Fibroblast of lung (primary cell): ENCODE results near the gene ZCCHC2. TPM values are rescaled to one million over a fixed set of nuclear protein-coding genes. Genes with fewer than 3 reads are reported as not detected.

Experiments
- DNase-seq, 2 donors: peaks; one replicate each; pipeline versions ENCODE4 v3.0.0 to v3.0.0-alpha.2; 2010; ENCODE audit warnings: low read depth in 2 of 2
- H2AFZ ChIP-seq: 2 replicates; pipeline ENCODE4 v1.5.1; 2012; ENCODE audit warnings: low read length, control low read depth, inconsistent platforms
- H3K27ac ChIP-seq: 2 replicates; pipeline ENCODE4 v1.5.1; 2011; ENCODE audit warnings: low read length, control low read depth; ENCODE audit not compliant: insufficient read depth
- H3K27me3 ChIP-seq: 2 replicates; pipeline ENCODE4 v1.5.1; 2011; ENCODE audit warnings: mild to moderate bottlenecking, low read length; ENCODE audit not compliant: control insufficient read depth, insufficient read depth
- H3K36me3 ChIP-seq: 2 replicates; pipeline ENCODE4 v1.5.1; 2011; ENCODE audit warnings: low read length; ENCODE audit not compliant: control insufficient read depth, insufficient read depth
- H3K4me1 ChIP-seq: 2 replicates; pipeline ENCODE4 v1.5.1; 2011; ENCODE audit warnings: low read length; ENCODE audit not compliant: control insufficient read depth, insufficient read depth; ENCODE audit errors: extremely low read depth
- H3K4me2 ChIP-seq: 2 replicates; pipeline ENCODE4 v1.5.1; 2011; ENCODE audit warnings: low read length, control low read depth; ENCODE audit not compliant: insufficient read depth; ENCODE audit errors: extremely low read depth
- H3K4me3 ChIP-seq, 4 experiments: fragments of 200-600 bp in 1 of 4; sonication (generic) in 1 of 4; replicated peaks in 1 of 4; 2 replicates each; pipeline ENCODE4 v1.5.1; 2011 to 2016; ENCODE audit warnings: low read length in 4 of 4, low read depth in 3 of 4, mild to moderate bottlenecking in 3 of 4, control low read depth in 2 of 4, inconsistent platforms in 1 of 4, mixed read lengths in 1 of 4; ENCODE audit not compliant: insufficient read depth in 1 of 4; ENCODE audit errors: control extremely low read depth in 1 of 4
- H3K79me2 ChIP-seq: 2 replicates; pipeline ENCODE4 v1.5.1; 2012; ENCODE audit warnings: mild to moderate bottlenecking, low read length, inconsistent platforms; ENCODE audit not compliant: control insufficient read depth, insufficient read depth
- H3K9ac ChIP-seq: 2 replicates; pipeline ENCODE4 v1.5.1; 2011; ENCODE audit warnings: mild to moderate bottlenecking, low read length, control low read depth; ENCODE audit not compliant: insufficient read depth
- H3K9me3 ChIP-seq: 2 replicates; pipeline ENCODE4 v1.5.1; 2012; ENCODE audit warnings: low read depth, low read length; ENCODE audit not compliant: control insufficient read depth, insufficient read depth
- H4K20me1 ChIP-seq: 2 replicates; pipeline ENCODE4 v1.5.1; 2011; ENCODE audit warnings: low read length; ENCODE audit not compliant: control insufficient read depth, insufficient read depth; ENCODE audit errors: extremely low read depth
- CTCF ChIP-seq, 2 donors: IDR thresholded peaks in 1 of 2; conservative IDR thresholded peaks in 1 of 2; 1 replicate in 1 of 2; 2 replicates in 1 of 2; pipeline ENCODE4 v1.5.1; 2011 to 2012; ENCODE audit warnings: low read length in 2 of 2, control low read depth in 1 of 2, inconsistent platforms in 1 of 2, low read depth in 1 of 2, mild to moderate bottlenecking in 1 of 2
- EZH2 ChIP-seq: IDR thresholded peaks from 2 replicates; pipeline ENCODE4 v1.5.1; 2012; ENCODE audit warnings: low read length, control low read depth, mild to moderate bottlenecking; ENCODE audit errors: missing control alignments
- polyA plus RNA-seq, 2 donors: library from polyadenylated mRNA; depleted of rRNA in 1 of 2; stranded (reverse) in 1 of 2; unstranded in 1 of 2; fragments of >200 nt; gene quantifications; 2 replicates each; pipeline ENCODE4 v1.2.1, GENCODE V29; 2011 to 2012; ENCODE audit warnings: missing spikeins in 1 of 2
- total RNA-seq: library from RNA; depleted of rRNA; stranded (reverse); fragments of >200 nt; gene quantifications from 2 replicates; pipeline ENCODE4 v1.2.1, GENCODE V29; 2014

Gene ZCCHC2
- total and polyA plus RNA-seq, 2 donors (not counting 1 experiment from before 2014, with no cell fraction given), result 5.3 to 10.9 TPM

GRCh38 chr18:62607302-62607701 is 84.5 kb downstream of the ZCCHC2 start:
- Histone ChIP-seq H3K4me2 (no peak overlapping the region), H3K9ac (no peak overlapping the region), H3K36me3 (no peaks in the 10 kb centered on the region), H3K9me3 (no peaks in the 10 kb centered on the region), H4K20me1 (no peaks in the 10 kb centered on the region), H3K79me2 (no peaks in the 10 kb centered on the region), H3K4me3 (no peak overlapping the region), H3K4me1 (peaks cover 2% of the 10 kb centered on the region), H2AFZ (no peak overlapping the region), H3K27me3 (peaks cover 38% of the 10 kb centered on the region), H3K27ac (no peak overlapping the region)
- no peak for DNase-seq
- no peak for TF ChIP-seq EZH2
- TF ChIP-seq CTCF (conservative IDR thresholded peaks at IDR 0.05 in 1 of 2, IDR thresholded peaks at IDR 0.05 in 1 of 2; ENCODE audit: low read depth in 1 of 2, low read length in 2 of 2), result no peak

GRCh38 chr18:62607708-62608428 is 85.0 kb downstream of the ZCCHC2 start:
- Histone ChIP-seq H3K4me2 (no peak overlapping the region), H4K20me1 (no peaks in the 10 kb centered on the region), H3K36me3 (no peaks in the 10 kb centered on the region), H3K4me1 (peaks cover 2% of the 10 kb centered on the region), H2AFZ (no peak overlapping the region), H3K27ac (no peak overlapping the region), H3K27me3 (peaks cover 44% of the 10 kb centered on the region), H3K79me2 (no peaks in the 10 kb centered on the region), H3K4me3 (no peak overlapping the region), H3K9ac (no peak overlapping the region), H3K9me3 (no peaks in the 10 kb centered on the region)
- TF ChIP-seq EZH2 (no peak), CTCF (conservative IDR thresholded peaks at IDR 0.05 in 1 of 2, IDR thresholded peaks at IDR 0.05 in 1 of 2; ENCODE audit: low read depth in 1 of 2, low read length in 2 of 2) (no peak)
- DNase-seq, result no peak

GRCh38 chr18:62609764-62610163 is 86.9 kb downstream of the ZCCHC2 start:
- H3K4me3 ChIP-seq, result no peak overlapping the region
- peaks cover 28% of the 10 kb centered on the region for H3K27me3 ChIP-seq
- no peaks in the 10 kb centered on the region for H3K36me3 ChIP-seq
- H2AFZ ChIP-seq, result no peak overlapping the region
- H3K27ac ChIP-seq, result no peak overlapping the region
- no peak overlapping the region for H3K4me2 ChIP-seq
- no peaks in the 10 kb centered on the region for H4K20me1 ChIP-seq
- no peaks in the 10 kb centered on the region for H3K79me2 ChIP-seq
- no peak for DNase-seq
- TF ChIP-seq EZH2 (no peak), CTCF (conservative IDR thresholded peaks at IDR 0.05 in 1 of 2, IDR thresholded peaks at IDR 0.05 in 1 of 2; ENCODE audit: low read depth in 1 of 2, low read length in 2 of 2) (no peak)
- H3K4me1 ChIP-seq, result peaks cover 2% of the 10 kb centered on the region
- no peak overlapping the region for H3K9ac ChIP-seq
- H3K9me3 ChIP-seq, result no peaks in the 10 kb centered on the region
